SK-N-SH (cell line): Measurements from ENCODE around the gene NUP205. TPM values are rescaled to one million over a fixed set of nuclear protein-coding genes. Genes with fewer than 3 reads are reported as not detected.
A peak's percentile ranks its signal among the peaks of the same experiment; 100 is the strongest.

Experiments used
- CTCF ChIA-PET: fragments of 300-600, 350-600 bp; formaldehyde crosslinking; extraction: SDS; loops from one replicate; lab custom pipeline; 2021; lab: Yijun Ruan, JAX
- POLR2A ChIA-PET: fragments of 350-600 bp; sonication (Branson Sonifier 250); formaldehyde crosslinking; extraction: SDS; loops from one replicate; lab custom pipeline; 2020; ENCODE audit warnings: antibody characterized with exemption, inconsistent platforms; lab: Yijun Ruan, JAX
- DNase-seq: peaks from one replicate; pipeline ENCODE4 v3.0.0; 2012
- H2AFZ ChIP-seq: fragments of 200-600 bp; sonication (generic); 2 replicates; pipeline ENCODE4 v1.8.1; 2016; ENCODE audit warnings: antibody characterized with exemption, mild to moderate bottlenecking, low read depth
- H3F3A ChIP-seq: fragments of 200-600 bp; sonication (generic); replicated peaks from 2 replicates; pipeline ENCODE3; 2016; ENCODE audit warnings: antibody characterized with exemption, mild to moderate bottlenecking; ENCODE audit not compliant: insufficient read depth
- H3K27ac ChIP-seq, 2 experiments: fragments of 200-500 bp in 1 of 2; fragments of 200-600 bp in 1 of 2; sonication (Bioruptor generic) in 1 of 2; sonication (generic), shearing (Covaris generic) in 1 of 2; 2 replicates each; pipeline versions ENCODE4 v1.5.1 to v1.6.1; 2014 to 2016; ENCODE audit warnings: low read depth in 2 of 2, inconsistent platforms in 1 of 2, low read length in 1 of 2, mild to moderate bottlenecking in 1 of 2, mixed read lengths in 1 of 2
- H3K27me3 ChIP-seq: fragments of 200-600 bp; sonication (generic), shearing (Covaris generic); 2 replicates; pipeline ENCODE4 v1.6.1; 2016; ENCODE audit warnings: mixed run types; ENCODE audit not compliant: insufficient read depth
- H3K36me3 ChIP-seq, 2 experiments: fragments of 200-500 bp in 1 of 2; fragments of 200-600 bp in 1 of 2; sonication (Bioruptor generic) in 1 of 2; sonication (generic) in 1 of 2; replicated peaks in 1 of 2; 2 replicates each; pipeline versions ENCODE3 to v1.5.1; 2014 to 2016; ENCODE audit warnings: low read length in 1 of 2, mild to moderate bottlenecking in 1 of 2; ENCODE audit not compliant: insufficient read depth in 2 of 2, control insufficient read depth in 1 of 2
- H3K4me1 ChIP-seq, 2 experiments: fragments of 200-500 bp in 1 of 2; fragments of 200-600 bp in 1 of 2; sonication (Bioruptor generic) in 1 of 2; sonication (generic), shearing (Covaris generic) in 1 of 2; 2 replicates each; pipeline versions ENCODE4 v1.5.1 to v1.6.1; 2014 to 2016; ENCODE audit warnings: low read depth in 1 of 2, low read length in 1 of 2, mixed run types in 1 of 2; ENCODE audit not compliant: insufficient read depth in 2 of 2, control insufficient read depth in 1 of 2
- H3K4me2 ChIP-seq: fragments of 200-600 bp; sonication (generic), shearing (Covaris generic); 2 replicates; pipeline ENCODE4 v1.6.1; 2017; ENCODE audit warnings: mixed run types
- H3K4me3 ChIP-seq, 2 experiments: fragments of 200-500 bp in 1 of 2; fragments of 200-600 bp in 1 of 2; sonication (Bioruptor generic) in 1 of 2; sonication (generic), shearing (Covaris generic) in 1 of 2; 2 replicates each; pipeline versions ENCODE4 v1.5.1 to v1.8.1; 2014 to 2016; ENCODE audit warnings: low read depth in 2 of 2, inconsistent platforms in 1 of 2, low read length in 1 of 2, mild to moderate bottlenecking in 1 of 2, mixed read lengths in 1 of 2, moderate library complexity in 1 of 2
- H3K79me2 ChIP-seq: fragments of 200-600 bp; sonication (generic); 2 replicates; pipeline ENCODE4 v1.8.1; 2017; ENCODE audit warnings: mild to moderate bottlenecking; ENCODE audit not compliant: insufficient read depth
- H3K9ac ChIP-seq: fragments of 200-600 bp; sonication (generic); 2 replicates; pipeline ENCODE4 v1.6.1; 2017; ENCODE audit warnings: mixed run types
- H3K9me2 ChIP-seq: fragments of 200-600 bp; sonication (generic); 2 replicates; pipeline ENCODE4 v1.6.1; 2017; ENCODE audit warnings: mixed run types
- H3K9me3 ChIP-seq: fragments of 200-600 bp; sonication (generic); 2 replicates; pipeline ENCODE4 v1.6.1; 2017; ENCODE audit warnings: mixed run types, mild to moderate bottlenecking, moderate library complexity
- H4K20me1 ChIP-seq: fragments of 200-600 bp; sonication (generic); 2 replicates; pipeline ENCODE4 v1.6.1; 2017; ENCODE audit warnings: mild to moderate bottlenecking, mixed run types; ENCODE audit not compliant: insufficient read depth
- CTCF ChIP-seq: fragments of 200-600 bp; sonication (generic); IDR thresholded peaks from 2 replicates; pipeline ENCODE4 v1.6.1; 2017; ENCODE audit warnings: antibody characterized with exemption, mild to moderate bottlenecking, moderate library complexity
- EZH2phosphoT487 ChIP-seq: fragments of 200-600 bp; sonication (generic); IDR thresholded peaks from 2 replicates; pipeline ENCODE4 v1.6.1; 2017; ENCODE audit warnings: low read depth, mixed run types, mild to moderate bottlenecking, antibody characterized with exemption, moderate library complexity, borderline replicate concordance
- FOSL2 ChIP-seq: IDR thresholded peaks from 2 replicates; pipeline ENCODE4 v1.4.0; 2012; ENCODE audit warnings: low read depth, mild to moderate bottlenecking, moderate library complexity, borderline replicate concordance
- FOXJ3 ChIP-seq: sonication (generic); formaldehyde crosslinking; IDR thresholded peaks from 2 replicates; pipeline ENCODE4 v1.5.1; 2020; ENCODE audit warnings: mild to moderate bottlenecking, missing genetic modification reagents
- FOXM1 ChIP-seq: IDR thresholded peaks from 2 replicates; pipeline ENCODE4 v1.4.0; 2012; ENCODE audit warnings: low read depth, mild to moderate bottlenecking
- JUND ChIP-seq: IDR thresholded peaks from 2 replicates; pipeline ENCODE4 v1.4.0; 2012
- MXI1 ChIP-seq: IDR thresholded peaks from 2 replicates; pipeline ENCODE4 v1.6.1; 2012; ENCODE audit warnings: mild to moderate bottlenecking, low read depth, low read length, improper control_type of control experiment
- NRF1 ChIP-seq: IDR thresholded peaks from 2 replicates; pipeline ENCODE4 v1.6.1; 2012; ENCODE audit warnings: low read depth, mild to moderate bottlenecking, low read length
- PBX3 ChIP-seq: IDR thresholded peaks from 2 replicates; pipeline ENCODE4; 2012
- POLR2AphosphoS5 ChIP-seq: IDR thresholded peaks from 2 replicates; pipeline ENCODE4 v1.6.1; 2012; ENCODE audit warnings: low read depth, low read length
- RAD21 ChIP-seq: IDR thresholded peaks from 2 replicates; pipeline ENCODE4 v1.6.1; 2012; ENCODE audit warnings: mild to moderate bottlenecking, low read length
- RXRA ChIP-seq: IDR thresholded peaks from 2 replicates; pipeline ENCODE4 v1.4.0; 2012; ENCODE audit warnings: low read depth, mild to moderate bottlenecking, borderline replicate concordance
- SMC3 ChIP-seq: IDR thresholded peaks from 2 replicates; pipeline ENCODE4 v1.6.1; 2012; ENCODE audit warnings: low read depth, low read length, improper control_type of control experiment
- TAF1 ChIP-seq: IDR thresholded peaks from 2 replicates; pipeline ENCODE4 v1.6.1; 2012; ENCODE audit warnings: low read depth, mild to moderate bottlenecking, low read length, moderate library complexity, borderline replicate concordance
- TEAD4 ChIP-seq: IDR thresholded peaks from 2 replicates; pipeline ENCODE4 v1.4.0; 2012; ENCODE audit warnings: mild to moderate bottlenecking, borderline replicate concordance; ENCODE audit not compliant: insufficient read depth
- USF1 ChIP-seq: IDR thresholded peaks from 2 replicates; pipeline ENCODE4 v1.4.0; 2012; ENCODE audit warnings: low read depth, borderline replicate concordance
- ZBTB33 ChIP-seq: IDR thresholded peaks from 2 replicates; pipeline ENCODE4 v1.4.0; 2012; ENCODE audit warnings: low read depth, borderline replicate concordance
- WGBS: methylation state at CpG from one replicate; pipeline ENCODE4 v1.1.6; 2017; ENCODE audit warnings: low lambda C conversion rate; 5-methylcytosine and 5-hydroxymethylcytosine counted together
- polyA plus RNA-seq, 3 experiments: library from polyadenylated mRNA; depleted of rRNA; stranded (reverse); fragments of >200 nt; gene quantifications; 2 replicates each; pipeline ENCODE4 v1.2.3, GENCODE V29; 2012

NUP205 gene
- polyA plus RNA-seq, 1 of the 3 experiments (the other 2 are of a cell fraction): 48.2 TPM

- TF ChIP-seq RAD21 (no peak), TEAD4 (no peak), POLR2AphosphoS5 (peak; percentile 96), RXRA (no peak), USF1 (no peak), PBX3 (no peak), JUND (no peak), CTCF (no peak), FOSL2 (no peak), FOXJ3 (peak; percentile 59; the same call in 1 of the 2 replicates), FOXM1 (no peak), MXI1 (peak; percentile 85; the same call in 1 of the 2 replicates), NRF1 (no peak), SMC3 (0 out of 2 replicates have a peak, but pooled peaks have one; percentile 13), TAF1 (peak; percentile 94), EZH2phosphoT487 (no peak)
Observed at GRCh38 chr7:135557455-135558336, at the start of gene NUP205 (continued).

- Histone ChIP-seq H3K4me1 (peaks cover 9 to 17% of the 10 kb centered on the region in 2 experiments; a peak in 3 of 4 replicates), H3K79me2 (peaks cover 53% of the 10 kb centered on the region), H3K9me3 (no peaks in the 10 kb centered on the region), H3K9me2 (no peaks in the 10 kb centered on the region), H3F3A (no peaks in the 10 kb centered on the region), H2AFZ (peak overlapping the region; percentile 79), H3K9ac (peak overlapping the region; percentile 93), H3K4me3 (peak overlapping the region; percentile 58 to 87), H3K27ac (peak overlapping the region; percentile 90 to 92), H3K4me2 (peak overlapping the region; percentile 72), H3K27me3 (no peaks in the 10 kb centered on the region), H3K36me3 (peaks cover 0 to 4% of the 10 kb centered on the region in 2 experiments), H4K20me1 (peaks cover 24% of the 10 kb centered on the region)
- POLR2A ChIA-PET: interaction anchor here (0.5 to 0.6 kb wide), 2 partner anchors 14 to 49 kb away, joined by 3 read pairs; partner anchors contain the start of gene NUP205
- 1% methylated on average over 17 of the region's 17 CpGs for WGBS
- CTCF ChIA-PET: interaction anchor here (1.0 to 2.6 kb wide), 4 partner anchors 8 to 255 kb away, joined by 3 to 12 read pairs (median 7); no protein-coding TSS in a partner anchor
- TF ChIP-seq FOSL2 (no peak), FOXJ3 (no peak), SMC3 (no peak; the same call in 1 of the 2 replicates), MXI1 (0 out of 2 replicates have a peak, but pooled peaks have one; percentile 27), RAD21 (0 out of 2 replicates have a peak, but pooled peaks have one; percentile 14), ZBTB33 (no peak)
- DNase-seq: peak; percentile 58
Observed at GRCh38 chr7:135508883-135509588, 48.7 kb upstream of the NUP205 start.
